MCF 10A (cell line): ENCODE results near the gene SLC7A6. TPM values are rescaled to one million over a fixed set of nuclear protein-coding genes. Genes with fewer than 3 reads are reported as not detected.

Experiments
- BruUV-seq: library from RNA; stranded (reverse); fragments of 400-500 nt; replicated peaks from 2 replicates; lab custom pipeline; 2021; lab: Mats Ljungman, UMichigan
- CTCF ChIA-PET: fragments of 300-600 bp; sonication (Branson Sonifier 250); formaldehyde crosslinking; extraction: SDS; loops from one replicate; lab custom pipeline; 2021; ENCODE audit warnings: antibody characterized with exemption, inconsistent platforms; lab: Yijun Ruan, JAX
- POLR2A ChIA-PET: fragments of 300-600, 350-650 bp; sonication (Branson Sonifier 250); formaldehyde crosslinking; extraction: SDS; loops from one replicate; lab custom pipeline; 2020; ENCODE audit warnings: antibody characterized with exemption, inconsistent platforms; lab: Yijun Ruan, JAX
- DNase-seq: peaks from one replicate; pipeline ENCODE4 v3.0.0-alpha.2; 2018; ENCODE audit not compliant: unreplicated experiment
- H3K27ac Mint-ChIP-seq: one replicate; pipeline ENCODE4 v1.8.0; 2022; ENCODE audit warnings: mild to moderate bottlenecking, low read depth, mixed read lengths; ENCODE audit not compliant: unreplicated experiment
- H3K27me3 Mint-ChIP-seq: one replicate; pipeline ENCODE4 v1.8.0; 2022; ENCODE audit warnings: mixed read lengths; ENCODE audit not compliant: insufficient read depth, unreplicated experiment
- H3K36me3 Mint-ChIP-seq: one replicate; pipeline ENCODE4 v1.8.0; 2022; ENCODE audit warnings: mild to moderate bottlenecking, moderate library complexity, mixed read lengths; ENCODE audit not compliant: insufficient read depth, unreplicated experiment
- H3K4me1 Mint-ChIP-seq: one replicate; pipeline ENCODE4 v1.8.0; 2022; ENCODE audit warnings: mixed read lengths; ENCODE audit not compliant: insufficient read depth, unreplicated experiment
- H3K4me3 Mint-ChIP-seq: one replicate; pipeline ENCODE4 v1.8.0; 2022; ENCODE audit warnings: mild to moderate bottlenecking, moderate library complexity, mixed read lengths; ENCODE audit not compliant: unreplicated experiment
- H3K9me3 Mint-ChIP-seq: one replicate; pipeline ENCODE4 v1.8.0; 2022; ENCODE audit warnings: mixed read lengths; ENCODE audit not compliant: unreplicated experiment
- intact Hi-C: fragments of 100-400 bp; cut with micrococcal nuclease; formaldehyde crosslinking; loops from 2 replicates; pipeline ENCODE4 v1.14.1; 2022
- total RNA-seq: library from RNA; stranded (reverse); gene quantifications from 2 replicates; pipeline ENCODE4 v1.2.3, GENCODE V29; 2022
- TF ChIP-seq, protein P1 (sequence below): fragments of 200-600 bp; IDR thresholded peaks from one replicate; pipeline ENCODE4 v1.8.0; 2022; ENCODE audit warnings: antibody characterized with exemption, mild to moderate bottlenecking; ENCODE audit not compliant: unreplicated experiment

The SLC7A6 gene
- total RNA-seq, 1 experiment from 2014 or later, result 61.0 TPM

DNA sequence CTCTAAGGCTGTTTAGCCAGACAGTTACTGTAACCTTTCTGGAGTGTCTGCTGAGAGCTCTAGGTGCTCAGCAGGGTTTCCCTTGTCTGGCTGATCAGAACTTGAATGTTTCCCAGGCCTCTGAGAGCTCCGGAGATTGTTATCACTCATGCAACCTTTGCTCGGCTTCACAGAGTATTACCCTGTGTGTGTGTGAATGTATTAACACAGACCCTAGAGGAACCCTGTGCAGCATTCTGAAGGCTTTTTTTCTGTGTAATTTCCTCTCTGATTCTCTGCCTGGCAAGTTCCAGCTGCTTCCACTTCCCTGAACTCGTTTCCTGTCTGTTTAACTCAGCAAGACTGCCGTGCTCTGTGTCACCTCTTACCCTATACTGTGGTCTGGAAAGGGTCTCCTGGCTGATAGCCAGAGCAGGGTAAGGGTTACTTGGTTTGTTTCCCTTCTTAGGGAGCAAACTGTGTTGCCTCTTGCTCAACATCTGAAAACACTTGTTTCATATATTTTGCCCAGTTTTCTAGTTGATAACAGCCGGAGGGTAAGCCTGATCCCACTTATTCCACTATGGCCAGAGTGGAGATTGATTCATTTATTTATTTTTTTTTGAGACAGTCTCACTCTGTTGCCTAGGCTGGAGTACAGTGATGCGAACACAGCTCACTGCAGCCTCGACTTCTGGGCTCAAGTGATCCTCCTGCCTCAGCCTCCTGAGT, 68.2 kb downstream of the SLC7A6 start:
- no TSS peak for BruUV-seq
- ChIA-PET POLR2A (interaction anchor here (0.6 to 1.6 kb wide), 4 partner anchors 21 to 690 kb away, joined by 3 to 5 read pairs (median 3); partner anchors contain the start of genes PRMT7, SLC7A6 and SLC7A6OS), CTCF (interaction anchor here (1.0 to 5.3 kb wide), 2 partner anchors 11 to 70 kb away, joined by 4 to 43 read pairs; partner anchors contain the start of gene SLC7A6)
- no peak for DNase-seq
- Mint-ChIP-seq H3K9me3 (no peaks in the 10 kb centered on the region), H3K36me3 (peaks cover 21% of the 10 kb centered on the region), H3K27ac (no peak overlapping the region), H3K4me1 (peaks cover 25% of the 10 kb centered on the region), H3K4me3 (no peak overlapping the region), H3K27me3 (no peaks in the 10 kb centered on the region)
- intact Hi-C loops, result no loop called here
- TF ChIP-seq, protein P1, sequence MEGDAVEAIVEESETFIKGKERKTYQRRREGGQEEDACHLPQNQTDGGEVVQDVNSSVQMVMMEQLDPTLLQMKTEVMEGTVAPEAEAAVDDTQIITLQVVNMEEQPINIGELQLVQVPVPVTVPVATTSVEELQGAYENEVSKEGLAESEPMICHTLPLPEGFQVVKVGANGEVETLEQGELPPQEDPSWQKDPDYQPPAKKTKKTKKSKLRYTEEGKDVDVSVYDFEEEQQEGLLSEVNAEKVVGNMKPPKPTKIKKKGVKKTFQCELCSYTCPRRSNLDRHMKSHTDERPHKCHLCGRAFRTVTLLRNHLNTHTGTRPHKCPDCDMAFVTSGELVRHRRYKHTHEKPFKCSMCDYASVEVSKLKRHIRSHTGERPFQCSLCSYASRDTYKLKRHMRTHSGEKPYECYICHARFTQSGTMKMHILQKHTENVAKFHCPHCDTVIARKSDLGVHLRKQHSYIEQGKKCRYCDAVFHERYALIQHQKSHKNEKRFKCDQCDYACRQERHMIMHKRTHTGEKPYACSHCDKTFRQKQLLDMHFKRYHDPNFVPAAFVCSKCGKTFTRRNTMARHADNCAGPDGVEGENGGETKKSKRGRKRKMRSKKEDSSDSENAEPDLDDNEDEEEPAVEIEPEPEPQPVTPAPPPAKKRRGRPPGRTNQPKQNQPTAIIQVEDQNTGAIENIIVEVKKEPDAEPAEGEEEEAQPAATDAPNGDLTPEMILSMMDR, result no peak

DNA sequence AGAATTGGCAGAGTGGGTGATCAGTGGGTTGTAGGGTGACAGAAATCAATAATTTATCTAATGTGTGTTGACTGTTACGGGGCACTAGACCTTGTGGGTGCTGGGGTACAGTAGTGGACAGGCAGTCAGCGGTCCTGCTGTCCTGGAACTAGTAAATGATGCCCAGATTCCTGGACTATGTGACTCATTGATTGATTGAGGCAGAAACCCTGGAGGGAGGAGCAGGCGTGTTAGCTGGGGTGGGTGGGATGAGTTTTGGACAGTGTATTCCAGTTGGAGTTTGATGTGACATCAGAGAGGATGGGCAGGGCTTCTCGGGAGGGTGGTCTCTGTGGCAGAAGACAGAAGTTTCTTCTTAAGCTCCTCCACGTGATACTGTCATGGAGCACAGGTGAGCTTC, 70.8 kb downstream of the SLC7A6 start:
- no peaks in the 10 kb centered on the region for H3K27me3 Mint-ChIP-seq
- intact Hi-C loops, result no loop called here
- CTCF ChIA-PET, result interaction anchor here (0.6 to 5.3 kb wide), 4 partner anchors 9 to 694 kb away, joined by 3 to 43 read pairs (median 4); partner anchors contain the start of gene SLC7A6

DNA sequence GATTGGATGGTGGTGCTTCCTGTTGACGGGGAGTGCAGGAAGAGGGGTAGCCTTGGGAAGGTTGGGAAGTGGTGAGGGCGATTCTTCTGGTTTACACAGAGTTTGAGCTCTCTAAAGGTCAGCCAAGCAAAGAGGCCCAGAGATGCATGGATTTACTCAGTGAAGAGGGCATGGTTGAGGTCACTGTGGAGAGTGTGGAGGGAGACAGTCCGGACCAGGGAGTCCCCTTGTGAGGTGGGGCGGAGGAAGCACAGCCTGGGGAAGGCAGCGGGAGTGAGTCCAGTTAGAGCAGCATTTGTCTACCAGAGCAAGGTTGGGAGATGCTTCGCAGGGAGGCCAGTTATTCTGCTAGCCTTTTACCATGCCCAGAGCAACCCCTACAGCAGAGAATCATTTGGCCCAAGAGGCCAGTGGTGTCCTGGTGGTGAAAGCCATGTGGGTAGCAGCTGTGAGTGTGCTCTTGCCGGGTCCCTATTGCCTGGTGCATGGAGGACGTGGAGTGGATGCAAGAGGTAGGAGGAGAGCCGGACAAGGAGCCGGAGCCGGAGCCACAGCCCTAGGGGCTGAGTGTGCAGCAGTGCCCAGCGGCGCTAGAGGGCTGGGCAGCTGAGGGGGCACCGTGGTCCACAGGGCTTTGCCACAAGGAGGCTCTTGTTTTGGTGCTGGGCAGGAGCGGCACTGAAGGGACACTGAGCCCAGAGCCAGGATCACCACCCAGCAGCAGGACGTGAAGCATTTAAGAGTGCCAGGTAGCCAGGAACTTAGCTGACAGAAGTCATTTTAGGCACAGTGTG, 74.2 kb downstream of the SLC7A6 start:
- intact Hi-C loops, result no loop called here
- H3K4me1 Mint-ChIP-seq, result peaks cover 15% of the 10 kb centered on the region
- H3K9me3 Mint-ChIP-seq, result no peaks in the 10 kb centered on the region
- TF ChIP-seq, protein P1, result no peak
- ChIA-PET CTCF (interaction anchor here (0.6 to 1.0 kb wide), 4 partner anchors 9 to 171 kb away, joined by 3 to 7 read pairs (median 4); no protein-coding TSS in a partner anchor), POLR2A (no interaction called here)
- H3K4me3 Mint-ChIP-seq, result no peak overlapping the region
- BruUV-seq, result no TSS peak
- H3K27ac Mint-ChIP-seq, result no peak overlapping the region
- H3K27me3 Mint-ChIP-seq, result no peaks in the 10 kb centered on the region
- H3K36me3 Mint-ChIP-seq, result peaks cover 42% of the 10 kb centered on the region
- no peak for DNase-seq

More for the DNA sequence above, 70.8 kb downstream of the SLC7A6 start:
- H3K9me3 Mint-ChIP-seq, result no peaks in the 10 kb centered on the region
- no peak overlapping the region for H3K4me3 Mint-ChIP-seq
- BruUV-seq, result no TSS peak
- H3K4me1 Mint-ChIP-seq, result peaks cover 15% of the 10 kb centered on the region
- no peak overlapping the region for H3K27ac Mint-ChIP-seq
- H3K36me3 Mint-ChIP-seq, result peaks cover 21% of the 10 kb centered on the region
- peak; percentile 18 for DNase-seq
- POLR2A ChIA-PET, result interaction anchor here (0.8 to 2.8 kb wide), 4 partner anchors 24 to 98 kb away, joined by 3 to 13 read pairs (median 8); partner anchors contain the start of genes PRMT7 and SLC7A6OS
- TF ChIP-seq, protein P1, result no peak

DNA sequence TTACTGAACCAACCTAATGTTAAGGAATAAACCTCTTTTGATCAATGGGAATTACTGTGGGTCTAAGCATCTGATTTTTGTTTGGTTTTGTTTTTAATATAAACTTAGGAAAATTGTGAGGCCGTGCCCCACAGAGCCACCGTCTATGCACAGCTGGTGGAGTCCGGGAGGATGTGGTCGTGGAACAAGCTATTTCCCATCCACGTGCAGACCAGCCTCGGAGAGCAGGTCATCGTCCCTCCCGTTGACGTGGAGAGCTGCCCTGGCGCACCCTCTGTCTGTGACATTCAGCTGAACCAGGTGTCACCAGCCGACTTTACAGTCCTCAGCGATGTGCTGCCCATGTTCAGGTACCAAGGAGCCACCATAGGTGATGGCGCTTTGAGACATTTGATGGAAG, 74.9 kb downstream of the SLC7A6 start:
- H3K4me3 Mint-ChIP-seq, result no peak overlapping the region
- no peaks in the 10 kb centered on the region for H3K27me3 Mint-ChIP-seq
- BruUV-seq, result no TSS peak
- H3K36me3 Mint-ChIP-seq, result peaks cover 45% of the 10 kb centered on the region
- CTCF ChIA-PET, result interaction anchor here (0.6 to 0.7 kb wide), 3 partner anchors 40 to 818 kb away, joined by 3 read pairs; no protein-coding TSS in a partner anchor
- no peaks in the 10 kb centered on the region for H3K9me3 Mint-ChIP-seq
- H3K4me1 Mint-ChIP-seq, result peaks cover 10% of the 10 kb centered on the region
- intact Hi-C loops, result no loop called here
- no peak for DNase-seq
- no peak overlapping the region for H3K27ac Mint-ChIP-seq
- TF ChIP-seq, protein P1, result no peak
- POLR2A ChIA-PET, result no interaction called here
